K562 (cell line): ENCODE results near the gene PNPLA2. TPM values are rescaled to one million over a fixed set of nuclear protein-coding genes. Genes with fewer than 3 reads are reported as not detected.

ENCODE experiments used
- ATAC-seq: fragments of 200-7000 bp; cut with Tn5 transposase; 3 replicates; pipeline ENCODE4 v1.9.1; 2020; ENCODE audit warnings: moderate library complexity
- BruUV-seq: library from RNA; stranded (reverse); fragments of 400-500 nt; replicated peaks from 2 replicates; lab custom pipeline; 2021; lab: Mats Ljungman, UMichigan
- CTCF ChIA-PET: fragments of 300-600 bp; formaldehyde crosslinking; extraction: SDS; loops from one replicate; lab custom pipeline; 2021; ENCODE audit warnings: low intra/inter-chr PET ratio; lab: Yijun Ruan, JAX
- POLR2A ChIA-PET: fragments of 300-600, 350-650 bp; sonication (Branson Sonifier 250); formaldehyde crosslinking; extraction: SDS; loops from one replicate; lab custom pipeline; 2021; ENCODE audit warnings: antibody characterized with exemption, inconsistent platforms; lab: Yijun Ruan, JAX
- DNase-seq, 4 experiments: peaks; one replicate each; pipeline versions ENCODE4 v3.0.0 to v3.0.0-alpha.2; 2011 to 2018; ENCODE audit warnings: low spot score in 3 of 4, mixed read lengths in 3 of 4; ENCODE audit errors: extremely low read depth in 1 of 4
- FAIRE-seq: peaks from 2 replicates; lab custom pipeline; 2011; peaks lifted over from hg19 to GRCh38; lab: Jason Lieb, UNC
- H2AFZ ChIP-seq: 2 replicates; pipeline ENCODE4 v1.6.0; 2011; ENCODE audit warnings: low read depth, low read length, control low read depth, inconsistent platforms
- H3K27ac ChIP-seq: fragments of 200-600 bp; 3 replicates; pipeline ENCODE4 v1.8.0; 2011; ENCODE audit warnings: low read depth, mild to moderate bottlenecking, control low read depth, inconsistent platforms, low read length, moderate library complexity, mixed read lengths; ENCODE audit errors: extremely low read depth
- H3K27me3 ChIP-seq, 2 experiments: fragments of 300-600 bp in 1 of 2; 2 replicates in 1 of 2; 3 replicates in 1 of 2; pipeline versions ENCODE4 v1.6.0 to v1.8.0; 2011; ENCODE audit warnings: inconsistent platforms in 2 of 2, low read length in 2 of 2, mild to moderate bottlenecking in 1 of 2, mixed read lengths in 1 of 2, moderate library complexity in 1 of 2; ENCODE audit not compliant: control insufficient read depth in 2 of 2, insufficient read depth in 2 of 2
- H3K36me3 ChIP-seq: fragments of 300-600 bp; 3 replicates; pipeline ENCODE4 v1.8.0; 2011; ENCODE audit warnings: mild to moderate bottlenecking, low read length, inconsistent platforms; ENCODE audit not compliant: control insufficient read depth, insufficient read depth
- H3K4me1 ChIP-seq, 2 experiments: fragments of 200-600 bp in 1 of 2; replicated peaks in 1 of 2; 2 replicates in 1 of 2; 3 replicates in 1 of 2; pipeline versions ENCODE4 v1.5.1 to v1.8.0; 2011; ENCODE audit warnings: inconsistent platforms in 2 of 2, low read length in 2 of 2, mild to moderate bottlenecking in 1 of 2, mixed read lengths in 1 of 2, moderate library complexity in 1 of 2; ENCODE audit not compliant: control insufficient read depth in 2 of 2, insufficient read depth in 2 of 2
- H3K4me2 ChIP-seq: 2 replicates; pipeline ENCODE4 v1.6.1; 2011; ENCODE audit warnings: low read length, control low read depth, inconsistent platforms, mixed read lengths; ENCODE audit not compliant: insufficient read depth
- H3K4me3 ChIP-seq: fragments of 200-600 bp; sonication (generic), shearing (Covaris generic); 2 replicates; pipeline ENCODE4 v1.5.1; 2016; ENCODE audit warnings: control low read depth, inconsistent platforms
- H3K79me2 ChIP-seq: fragments of 200-600 bp; 3 replicates; pipeline ENCODE4 v1.8.0; 2011; ENCODE audit warnings: low read length, inconsistent platforms; ENCODE audit not compliant: control insufficient read depth, insufficient read depth
- H3K9ac ChIP-seq, 2 experiments: 2 replicates each; pipeline versions ENCODE4 v1.6.0 to v1.6.1; 2011; ENCODE audit warnings: low read depth in 2 of 2, low read length in 2 of 2, control low read depth in 1 of 2, inconsistent platforms in 1 of 2, mild to moderate bottlenecking in 1 of 2, mixed read lengths in 1 of 2; ENCODE audit not compliant: insufficient read depth in 1 of 2
- H3K9me1 ChIP-seq: one replicate; pipeline ENCODE4 v1.6.0; 2011; ENCODE audit warnings: inconsistent platforms, mild to moderate bottlenecking, low read length, moderate library complexity; ENCODE audit not compliant: control insufficient read depth, insufficient read depth
- H3K9me3 ChIP-seq: replicated peaks from 2 replicates; pipeline ENCODE4 v1.5.1; 2011; ENCODE audit warnings: low read depth, low read length, inconsistent platforms; ENCODE audit not compliant: control insufficient read depth, insufficient read depth
- H4K20me1 ChIP-seq: replicated peaks from 2 replicates; pipeline ENCODE4 v1.6.1; 2011; ENCODE audit warnings: low read length, inconsistent platforms, mixed read lengths; ENCODE audit not compliant: control insufficient read depth, insufficient read depth
- KDM1A ChIP-seq, 2 experiments: fragments of 450-650 bp; IDR thresholded peaks; 2 replicates each; pipeline ENCODE4 v1.6.1; 2016; ENCODE audit warnings: mild to moderate bottlenecking in 2 of 2
- POLR2G ChIP-seq: fragments of 200-400 bp; formaldehyde crosslinking; IDR thresholded peaks from 2 replicates; pipeline ENCODE4 v1.6.1; 2017; ENCODE audit warnings: low read depth, mild to moderate bottlenecking, antibody characterized with exemption, low read length, moderate library complexity
- ZBTB33 ChIP-seq: sonication (generic); formaldehyde crosslinking; IDR thresholded peaks from 2 replicates; pipeline ENCODE4 v1.8.1; 2023; ENCODE audit warnings: mild to moderate bottlenecking, missing genetic modification reagents
- WGBS: fragments of 100-300 bp; shearing (Covaris generic); methylation state at CpG from one replicate; pipeline ENCODE4 v1.1.6; 2016; ENCODE audit warnings: low coverage, mixed read lengths; ENCODE audit not compliant: insufficient coverage; ENCODE audit errors: missing lambda C conversion rate; 5-methylcytosine and 5-hydroxymethylcytosine counted together
- in situ Hi-C: fragments of 300-500 bp; cut with MboI; formaldehyde crosslinking; loops from 4 replicates; pipeline ENCODE4 v1.15.0; 2018; ENCODE audit warnings: inconsistent platforms, mixed read lengths
- intact Hi-C: fragments of 100-400 bp; cut with micrococcal nuclease; formaldehyde crosslinking; loops from 2 replicates; pipeline ENCODE4 v1.14.2; 2022
- polyA plus RNA-seq, 8 experiments: library from polyadenylated mRNA; depleted of rRNA in 4 of 8; stranded (reverse) in 5 of 8; unstranded in 3 of 8; fragments of >200 nt; fragmentation: Nextera tagmentation in 2 of 8; fragmentation: Illumina TruSeq in 1 of 8; extraction: Ambion mirVana in 2 of 8; extraction: Trizol in 1 of 8; gene quantifications; 2 replicates each; pipeline versions ENCODE4 v1.2.1 to v1.2.3, GENCODE V29; 2011 to 2014; ENCODE audit warnings: inconsistent platforms in 1 of 8, missing spikeins in 1 of 8
- total RNA-seq, 7 experiments: library from RNA; depleted of rRNA in 6 of 7; stranded (reverse); fragments of >200 nt in 6 of 7; fragmentation: Illumina TruSeq in 2 of 7; extraction: Trizol in 2 of 7; gene quantifications; 2 replicates each; pipeline versions ENCODE4 v1.2.1 to v1.2.3, GENCODE V29; 2011 to 2021; ENCODE audit warnings: low replicate concordance in 1 of 7

The PNPLA2 gene
- total and polyA plus RNA-seq, 9 of the 15 experiments (the other 6 are each of a cell fraction or from before 2014, with no cell fraction given), result 0.39 to 87.1 (median 8.4) TPM

GRCh38 chr11:836274-836673 lies 17.6 kb downstream of the PNPLA2 start:
- Histone ChIP-seq H4K20me1 (peaks cover 7% of the 10 kb centered on the region), H3K4me2 (no peak overlapping the region), H3K36me3 (peaks cover 64% of the 10 kb centered on the region; the same call in 2 of the 3 replicates), H3K4me3 (no peak overlapping the region), H3K79me2 (peaks cover 73% of the 10 kb centered on the region), H3K9me1 (peaks cover 6% of the 10 kb centered on the region), H3K9ac (peak overlapping the region in 1 of 2 experiments; percentile 83; a peak in 2 of 4 replicates), H3K4me1 (peaks cover 28 to 89% of the 10 kb centered on the region in 2 experiments; a peak in 4 of 5 replicates), H3K9me3 (no peaks in the 10 kb centered on the region), H3K27me3 (no peaks in the 10 kb centered on the region), H3K27ac (no peak overlapping the region), H2AFZ (no peak overlapping the region)
- no peak for TF ChIP-seq KDM1A (IDR thresholded peaks at IDR 0.05)
- peak; percentile 71; the same call in 1 of the 2 replicates for TF ChIP-seq ZBTB33
- 0 out of 2 replicates have a peak, but pooled peaks have one; percentile 48 for TF ChIP-seq POLR2G
- POLR2A ChIA-PET, result interaction anchor here (1.3 to 1.6 kb wide), 2 partner anchors 13 to 23 kb away, joined by 3 to 5 read pairs; no protein-coding TSS in a partner anchor
- no TSS peak for BruUV-seq
- intact Hi-C loops (no loop called here), in situ Hi-C loops (no loop called here)
- no peak for ATAC-seq
- CTCF ChIA-PET, result no interaction called here
- DNase-seq, result no peak
- no peak for FAIRE-seq
- 99% methylated on average over 12 of the region's 14 CpGs for WGBS
